H1 (cell line): ENCODE measurements around the gene GRM1. TPM values are rescaled to one million over a fixed set of nuclear protein-coding genes. Genes with fewer than 3 reads are reported as not detected.

ENCODE experiments used
- polyA plus RNA-seq, 7 experiments: library from polyadenylated mRNA; depleted of rRNA in 3 of 7; stranded (reverse) in 5 of 7; unstranded in 2 of 7; fragments of >200 nt in 5 of 7; fragments of 200-250 nt in 2 of 7; gene quantifications; 1 replicate in 5 of 7; 2 replicates in 1 of 7; 4 replicates in 1 of 7; pipeline versions ENCODE4 v1.2.1 to v1.2.3, GENCODE V29; 2011 to 2013; ENCODE audit warnings: missing spikeins in 2 of 7, mixed read lengths in 2 of 7
- total RNA-seq: library from RNA; stranded (reverse); fragmentation: NEBNext Ultra II Directional; extraction: Animal tissue kit (Norgen Biotek cat#: 25700); gene quantifications from 2 replicates; pipeline ENCODE4 v1.2.1, GENCODE V29; 2021
- TF ChIP-seq, protein P1 (sequence below): fragments of 300-600 bp; sonication (generic); IDR thresholded peaks from 2 replicates; pipeline ENCODE4 v1.7.1; 2012; ENCODE audit warnings: low read length, moderate library complexity, mild to moderate bottlenecking, inconsistent platforms; ENCODE audit not compliant: insufficient replicate concordance
- TF ChIP-seq, protein P2 (sequence below): IDR thresholded peaks from 2 replicates; pipeline ENCODE4 v1.6.1; 2011; ENCODE audit warnings: low read depth, mild to moderate bottlenecking, low read length; ENCODE audit not compliant: insufficient read depth

Gene GRM1
- total and polyA plus RNA-seq, 2 of the 8 experiments (the other 6 are each of a cell fraction or from before 2014, with no cell fraction given): 0.15 to 1.3 TPM

DNA sequence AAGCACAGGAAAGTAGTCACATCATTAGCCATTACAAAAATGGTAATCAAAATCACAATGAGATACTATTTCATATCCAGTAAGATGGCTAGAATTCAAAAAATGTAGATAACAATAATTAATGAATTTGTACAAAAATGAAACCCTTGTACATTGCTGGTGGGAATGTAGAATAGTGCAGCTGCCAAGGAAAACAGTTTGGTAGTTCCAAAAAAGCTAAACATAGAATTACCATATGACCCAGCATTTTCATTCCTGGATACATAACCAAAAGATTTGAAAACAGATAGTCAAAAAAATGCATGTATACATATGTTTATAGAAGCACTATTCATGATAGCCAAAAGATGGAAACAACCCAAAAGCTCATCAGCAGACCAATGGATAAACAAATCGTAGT, 263.6 kb downstream of the GRM1 start (continued):
- TF ChIP-seq, protein P1, sequence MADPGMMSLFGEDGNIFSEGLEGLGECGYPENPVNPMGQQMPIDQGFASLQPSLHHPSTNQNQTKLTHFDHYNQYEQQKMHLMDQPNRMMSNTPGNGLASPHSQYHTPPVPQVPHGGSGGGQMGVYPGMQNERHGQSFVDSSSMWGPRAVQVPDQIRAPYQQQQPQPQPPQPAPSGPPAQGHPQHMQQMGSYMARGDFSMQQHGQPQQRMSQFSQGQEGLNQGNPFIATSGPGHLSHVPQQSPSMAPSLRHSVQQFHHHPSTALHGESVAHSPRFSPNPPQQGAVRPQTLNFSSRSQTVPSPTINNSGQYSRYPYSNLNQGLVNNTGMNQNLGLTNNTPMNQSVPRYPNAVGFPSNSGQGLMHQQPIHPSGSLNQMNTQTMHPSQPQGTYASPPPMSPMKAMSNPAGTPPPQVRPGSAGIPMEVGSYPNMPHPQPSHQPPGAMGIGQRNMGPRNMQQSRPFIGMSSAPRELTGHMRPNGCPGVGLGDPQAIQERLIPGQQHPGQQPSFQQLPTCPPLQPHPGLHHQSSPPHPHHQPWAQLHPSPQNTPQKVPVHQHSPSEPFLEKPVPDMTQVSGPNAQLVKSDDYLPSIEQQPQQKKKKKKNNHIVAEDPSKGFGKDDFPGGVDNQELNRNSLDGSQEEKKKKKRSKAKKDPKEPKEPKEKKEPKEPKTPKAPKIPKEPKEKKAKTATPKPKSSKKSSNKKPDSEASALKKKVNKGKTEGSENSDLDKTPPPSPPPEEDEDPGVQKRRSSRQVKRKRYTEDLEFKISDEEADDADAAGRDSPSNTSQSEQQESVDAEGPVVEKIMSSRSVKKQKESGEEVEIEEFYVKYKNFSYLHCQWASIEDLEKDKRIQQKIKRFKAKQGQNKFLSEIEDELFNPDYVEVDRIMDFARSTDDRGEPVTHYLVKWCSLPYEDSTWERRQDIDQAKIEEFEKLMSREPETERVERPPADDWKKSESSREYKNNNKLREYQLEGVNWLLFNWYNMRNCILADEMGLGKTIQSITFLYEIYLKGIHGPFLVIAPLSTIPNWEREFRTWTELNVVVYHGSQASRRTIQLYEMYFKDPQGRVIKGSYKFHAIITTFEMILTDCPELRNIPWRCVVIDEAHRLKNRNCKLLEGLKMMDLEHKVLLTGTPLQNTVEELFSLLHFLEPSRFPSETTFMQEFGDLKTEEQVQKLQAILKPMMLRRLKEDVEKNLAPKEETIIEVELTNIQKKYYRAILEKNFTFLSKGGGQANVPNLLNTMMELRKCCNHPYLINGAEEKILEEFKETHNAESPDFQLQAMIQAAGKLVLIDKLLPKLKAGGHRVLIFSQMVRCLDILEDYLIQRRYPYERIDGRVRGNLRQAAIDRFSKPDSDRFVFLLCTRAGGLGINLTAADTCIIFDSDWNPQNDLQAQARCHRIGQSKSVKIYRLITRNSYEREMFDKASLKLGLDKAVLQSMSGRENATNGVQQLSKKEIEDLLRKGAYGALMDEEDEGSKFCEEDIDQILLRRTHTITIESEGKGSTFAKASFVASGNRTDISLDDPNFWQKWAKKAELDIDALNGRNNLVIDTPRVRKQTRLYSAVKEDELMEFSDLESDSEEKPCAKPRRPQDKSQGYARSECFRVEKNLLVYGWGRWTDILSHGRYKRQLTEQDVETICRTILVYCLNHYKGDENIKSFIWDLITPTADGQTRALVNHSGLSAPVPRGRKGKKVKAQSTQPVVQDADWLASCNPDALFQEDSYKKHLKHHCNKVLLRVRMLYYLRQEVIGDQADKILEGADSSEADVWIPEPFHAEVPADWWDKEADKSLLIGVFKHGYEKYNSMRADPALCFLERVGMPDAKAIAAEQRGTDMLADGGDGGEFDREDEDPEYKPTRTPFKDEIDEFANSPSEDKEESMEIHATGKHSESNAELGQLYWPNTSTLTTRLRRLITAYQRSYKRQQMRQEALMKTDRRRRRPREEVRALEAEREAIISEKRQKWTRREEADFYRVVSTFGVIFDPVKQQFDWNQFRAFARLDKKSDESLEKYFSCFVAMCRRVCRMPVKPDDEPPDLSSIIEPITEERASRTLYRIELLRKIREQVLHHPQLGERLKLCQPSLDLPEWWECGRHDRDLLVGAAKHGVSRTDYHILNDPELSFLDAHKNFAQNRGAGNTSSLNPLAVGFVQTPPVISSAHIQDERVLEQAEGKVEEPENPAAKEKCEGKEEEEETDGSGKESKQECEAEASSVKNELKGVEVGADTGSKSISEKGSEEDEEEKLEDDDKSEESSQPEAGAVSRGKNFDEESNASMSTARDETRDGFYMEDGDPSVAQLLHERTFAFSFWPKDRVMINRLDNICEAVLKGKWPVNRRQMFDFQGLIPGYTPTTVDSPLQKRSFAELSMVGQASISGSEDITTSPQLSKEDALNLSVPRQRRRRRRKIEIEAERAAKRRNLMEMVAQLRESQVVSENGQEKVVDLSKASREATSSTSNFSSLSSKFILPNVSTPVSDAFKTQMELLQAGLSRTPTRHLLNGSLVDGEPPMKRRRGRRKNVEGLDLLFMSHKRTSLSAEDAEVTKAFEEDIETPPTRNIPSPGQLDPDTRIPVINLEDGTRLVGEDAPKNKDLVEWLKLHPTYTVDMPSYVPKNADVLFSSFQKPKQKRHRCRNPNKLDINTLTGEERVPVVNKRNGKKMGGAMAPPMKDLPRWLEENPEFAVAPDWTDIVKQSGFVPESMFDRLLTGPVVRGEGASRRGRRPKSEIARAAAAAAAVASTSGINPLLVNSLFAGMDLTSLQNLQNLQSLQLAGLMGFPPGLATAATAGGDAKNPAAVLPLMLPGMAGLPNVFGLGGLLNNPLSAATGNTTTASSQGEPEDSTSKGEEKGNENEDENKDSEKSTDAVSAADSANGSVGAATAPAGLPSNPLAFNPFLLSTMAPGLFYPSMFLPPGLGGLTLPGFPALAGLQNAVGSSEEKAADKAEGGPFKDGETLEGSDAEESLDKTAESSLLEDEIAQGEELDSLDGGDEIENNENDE: no peak
- TF ChIP-seq, protein P2, sequence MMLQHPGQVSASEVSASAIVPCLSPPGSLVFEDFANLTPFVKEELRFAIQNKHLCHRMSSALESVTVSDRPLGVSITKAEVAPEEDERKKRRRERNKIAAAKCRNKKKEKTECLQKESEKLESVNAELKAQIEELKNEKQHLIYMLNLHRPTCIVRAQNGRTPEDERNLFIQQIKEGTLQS: no peak
